H54 (cell line): ENCODE measurements around the gene FANCE.

Source experiments
- DNase-seq: peaks from one replicate; pipeline ENCODE4 v3.0.0; 2011; ENCODE audit warnings: low spot score, mixed read lengths; ENCODE audit not compliant: insufficient read length
- FAIRE-seq: peaks from 3 replicates; lab custom pipeline; 2011; peaks lifted over from hg19 to GRCh38; lab: Jason Lieb, UNC
- POLR2A ChIP-seq: IDR thresholded peaks from 2 replicates; pipeline ENCODE4 v1.6.1; 2011; ENCODE audit warnings: low read depth, mild to moderate bottlenecking, low read length

Gene FANCE

DNA sequence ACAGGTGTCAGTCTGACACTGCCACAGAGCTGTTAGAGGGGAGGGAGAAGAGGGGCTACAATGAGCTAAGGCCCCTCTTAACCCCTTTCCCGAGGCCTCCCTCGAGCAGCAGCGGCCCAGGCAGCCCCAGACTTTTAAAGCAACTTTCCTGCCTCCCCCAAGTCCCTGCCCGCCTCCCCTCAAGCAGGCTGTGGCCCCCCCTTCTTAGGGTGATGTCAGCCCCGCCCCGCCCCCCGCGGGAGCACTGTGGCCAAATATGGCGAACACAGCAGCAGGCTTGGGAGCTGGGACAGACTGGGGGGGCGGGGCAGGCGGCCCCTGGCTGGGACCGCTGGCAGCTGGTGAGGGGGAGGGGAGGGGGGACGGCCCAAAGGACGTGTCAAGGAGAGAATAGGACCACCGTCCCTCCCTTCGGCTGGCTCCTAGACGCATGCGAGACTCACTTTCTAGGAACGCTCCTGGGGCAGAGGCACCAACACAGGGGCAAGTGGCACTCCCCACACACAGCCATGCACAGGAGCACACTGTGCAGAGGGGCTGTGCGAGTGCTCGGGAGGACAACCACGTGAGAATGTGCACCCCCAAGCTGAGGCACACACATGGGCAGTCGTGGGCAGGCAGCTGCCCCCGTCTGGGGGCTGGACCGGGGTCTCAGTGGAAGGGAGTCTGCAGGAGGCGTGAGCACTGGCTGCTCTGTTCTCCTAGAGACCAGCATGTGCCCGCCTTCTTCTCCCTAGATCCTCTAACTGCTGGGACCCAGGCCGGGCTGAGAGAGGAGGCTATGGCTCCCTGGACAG, 38.1 kb downstream of the FANCE start:
- FAIRE-seq (no peak), DNase-seq (no peak)
- TF ChIP-seq POLR2A: no peak

- no peak for TF ChIP-seq POLR2A
- DNase-seq (no peak), FAIRE-seq (no peak)
Measured at GRCh38 chr6:35490821-35491557, 38.9 kb downstream of the FANCE start.

DNA sequence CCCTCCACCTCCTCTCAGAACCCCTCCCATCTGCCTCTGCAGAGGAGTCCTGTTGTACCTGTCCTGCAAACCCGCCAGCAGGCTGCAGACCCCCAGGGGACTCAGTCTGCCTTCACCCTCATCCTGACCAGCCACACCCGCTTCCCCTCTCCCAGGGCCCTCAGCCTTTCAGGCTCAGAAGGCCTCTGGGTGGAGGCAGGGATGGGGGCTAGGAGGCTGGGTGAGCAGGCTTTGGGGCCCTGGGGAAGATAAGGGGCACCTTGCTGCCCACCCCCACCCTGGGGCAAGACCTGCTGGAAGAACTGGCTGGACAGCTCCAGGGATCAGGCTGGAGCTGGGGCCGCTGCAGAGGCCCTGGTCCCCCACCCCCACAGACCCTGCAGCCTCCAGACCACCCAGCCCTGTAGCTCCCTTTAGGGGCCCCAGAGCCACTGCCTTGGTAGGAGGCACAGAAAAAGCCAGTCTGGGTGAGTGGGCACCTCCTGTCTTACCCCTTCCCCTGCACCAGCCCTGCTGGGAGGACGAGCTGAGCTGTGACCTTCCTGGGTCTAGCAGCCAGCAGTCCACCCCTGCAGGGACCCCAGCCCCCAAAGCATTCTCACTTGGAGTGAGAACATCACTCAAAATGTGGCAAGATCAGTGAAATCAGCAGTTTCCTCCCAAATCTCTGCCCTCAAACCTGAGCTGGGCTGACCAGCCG, 39.6 kb downstream of the FANCE start:
- FAIRE-seq: no peak
- DNase-seq: no peak
- TF ChIP-seq POLR2A: no peak

GRCh38 chr6:35492258-35492973, 40.3 kb downstream of the FANCE start:
- no peak for TF ChIP-seq POLR2A
- no peak for DNase-seq
- no peak for FAIRE-seq

- TF ChIP-seq POLR2A: no peak
- DNase-seq: no peak
- FAIRE-seq: no peak
Measured at GRCh38 chr6:35492974-35493284, 40.8 kb downstream of the FANCE start.

GRCh38 chr6:35493307-35493983, 41.3 kb downstream of the FANCE start:
- FAIRE-seq (no peak), DNase-seq (no peak)

GRCh38 chr6:35494161-35494563, 42.0 kb downstream of the FANCE start:
- TF ChIP-seq POLR2A: no peak
- no peak for FAIRE-seq
- no peak for DNase-seq

More at GRCh38 chr6:35493307-35493983, 41.3 kb downstream of the FANCE start:
- no peak for TF ChIP-seq POLR2A

DNA sequence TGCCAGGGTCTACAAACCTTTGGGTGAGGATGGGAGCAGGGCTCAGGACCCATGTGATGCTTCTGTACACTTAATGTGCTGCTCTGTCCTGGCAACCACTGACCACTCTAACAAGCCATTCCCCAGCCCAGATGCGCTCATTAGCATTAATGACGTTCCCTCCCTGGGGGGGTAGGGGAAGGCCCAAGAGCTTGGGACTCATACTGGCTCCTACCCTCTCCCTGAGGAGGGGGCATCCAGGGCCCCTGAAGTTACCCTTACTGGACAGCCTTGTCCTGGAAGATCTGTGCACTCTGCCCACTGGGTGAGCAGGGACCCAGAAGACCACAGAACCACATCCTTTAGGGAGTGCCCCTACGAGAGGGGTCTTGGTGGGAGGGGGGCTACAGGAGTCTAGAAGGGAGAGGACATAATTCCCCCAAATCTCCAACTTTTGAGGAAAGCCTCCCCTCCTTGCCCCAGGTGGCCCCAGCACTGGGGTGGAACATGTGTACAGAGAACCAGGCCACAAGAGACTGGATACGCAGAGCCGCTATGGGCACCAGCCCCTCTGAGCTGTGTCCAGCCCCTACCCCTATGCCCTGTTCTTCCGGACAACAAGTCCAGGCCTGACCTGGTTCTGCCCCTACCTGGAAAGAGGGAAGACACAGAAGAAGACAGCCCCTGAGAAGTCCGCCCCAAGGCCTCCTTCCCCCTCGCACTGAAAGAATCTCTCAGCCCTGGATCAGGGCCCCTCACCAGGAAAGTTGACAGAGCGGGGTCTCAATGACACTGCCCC, 43.3 kb downstream of the FANCE start:
- DNase-seq (no peak), FAIRE-seq (no peak)
- no peak for TF ChIP-seq POLR2A

GRCh38 chr6:35496036-35496840, 44.1 kb downstream of the FANCE start:
- DNase-seq (peak; percentile 65), FAIRE-seq (no peak)
- TF ChIP-seq POLR2A: no peak

GRCh38 chr6:35496841-35497570, 44.9 kb downstream of the FANCE start, which contains the start of gene TEAD3:
Gene TEAD3, minus strand, starts transcription at chr6:35497079.
- TF ChIP-seq POLR2A: peak; percentile 5; the same call in 1 of the 2 replicates

More at GRCh38 chr6:35496841-35497570, 44.9 kb downstream of the FANCE start, which contains the start of gene TEAD3:
- peak; percentile 86 for DNase-seq
- FAIRE-seq: no peak
